Right ventricle myocardium superior (tissue), 1 donor: ENCODE data around the gene CAMK2D. TPM values are rescaled to one million over a fixed set of nuclear protein-coding genes. Genes with fewer than 3 reads are reported as not detected.

ENCODE experiments used
- ATAC-seq: fragments of 200-7000 bp; cut with Tn5 transposase; one replicate; pipeline ENCODE4 v1.9.1; 2020; ENCODE audit warnings: mild to moderate bottlenecking; ENCODE audit not compliant: poor library complexity
- DNase-seq: peaks from one replicate; pipeline ENCODE4 v3.0.0-alpha.2; 2020
- intact Hi-C: fragments of 100-400 bp; cut with DNase I; formaldehyde crosslinking; loops from one replicate; pipeline ENCODE4 v1.11.2; 2022
- total RNA-seq: library from RNA; stranded (reverse); fragmentation: NEBNext Ultra II Directional; extraction: Animal tissue kit (Norgen Biotek cat#: 25700); gene quantifications from one replicate; pipeline ENCODE4 v1.2.1, GENCODE V29; 2021
- donor health status: DM: no; HTN: yes; CAD: no; lungs with severe emphysema.

Gene CAMK2D
- total RNA-seq, 1 donor from 2014 or later = 194 TPM

DNA sequence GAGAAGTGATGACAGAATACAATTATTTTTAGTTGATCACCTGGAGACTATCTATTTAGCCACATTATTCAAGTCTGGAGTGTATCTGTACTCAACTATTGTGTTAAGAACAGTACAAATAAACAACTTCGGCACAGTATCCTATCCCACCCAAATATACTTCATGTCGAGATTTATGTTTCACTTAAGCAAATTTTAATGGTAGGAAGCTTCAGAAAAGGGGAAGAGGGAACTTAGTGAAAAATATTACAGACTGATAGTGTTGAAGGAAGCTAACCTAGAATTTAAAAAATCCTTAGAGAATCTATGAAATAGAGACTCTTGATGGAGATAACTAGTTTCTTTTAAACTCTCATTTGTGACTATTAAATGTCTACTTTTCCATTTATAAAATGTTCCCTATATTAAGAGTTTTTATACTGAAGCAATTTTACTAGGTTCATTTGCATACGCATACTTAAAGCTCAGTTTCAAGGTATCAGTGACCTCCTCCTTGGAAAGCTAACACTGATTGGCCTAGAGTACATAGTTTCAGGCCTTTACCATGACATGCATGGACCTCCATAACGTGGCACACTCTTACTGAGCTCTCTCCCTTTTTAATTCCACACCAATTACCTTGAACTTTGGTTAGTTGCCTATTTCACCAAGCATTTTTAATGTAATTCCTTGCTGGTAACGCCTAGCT is 197.7 kb downstream of the CAMK2D start:
- intact Hi-C loops = no loop called here
- no peak for DNase-seq
- no peak for ATAC-seq

GRCh38 chr4:113561758-113562157 is 199.8 kb downstream of the CAMK2D start:
- ATAC-seq = no peak
- intact Hi-C loops = no loop called here
- no peak for DNase-seq

GRCh38 chr4:113561092-113561491 is 200.4 kb downstream of the CAMK2D start:
- DNase-seq (no peak), ATAC-seq (no peak)
- intact Hi-C loops = no loop called here

DNA sequence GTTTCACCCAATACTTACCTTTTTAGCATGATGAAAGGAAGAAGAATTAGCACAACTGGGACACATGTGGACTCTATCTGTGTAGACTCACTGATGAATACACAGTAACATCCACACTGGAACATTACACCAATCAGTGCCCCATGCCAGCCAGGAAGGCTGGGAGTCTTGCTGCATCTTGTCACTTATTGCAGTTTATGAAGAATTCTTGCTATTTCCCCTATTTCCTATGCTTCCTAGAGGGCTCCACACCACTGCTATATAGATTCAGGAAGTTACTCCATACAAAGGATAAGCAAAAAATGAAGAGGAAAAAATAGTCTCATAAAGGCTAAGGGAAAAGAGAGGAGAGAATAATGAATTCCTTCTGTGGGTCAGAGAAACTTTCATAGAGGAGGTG is 201.0 kb downstream of the CAMK2D start:
- ATAC-seq (no peak), DNase-seq (no peak)
- intact Hi-C loops = no loop called here

DNA sequence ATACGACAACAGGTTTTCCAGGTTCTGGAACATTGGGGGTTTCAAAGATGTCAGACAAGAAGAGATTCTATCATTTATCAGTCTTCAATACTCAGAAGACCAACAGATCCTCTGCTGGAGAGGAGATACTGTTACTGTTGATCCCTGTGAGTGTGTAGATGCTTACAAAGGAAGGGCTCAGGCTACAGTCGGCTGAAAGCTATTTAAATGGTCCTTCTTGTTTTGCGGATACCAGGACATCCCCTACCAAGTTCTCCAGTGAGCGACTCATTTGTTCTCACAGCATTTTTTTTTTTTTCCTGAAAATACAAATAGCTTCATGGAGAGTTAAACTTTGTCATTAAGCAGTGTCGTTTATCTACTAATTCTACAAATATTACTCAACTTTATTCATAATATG is 201.6 kb downstream of the CAMK2D start:
- ATAC-seq (no peak), DNase-seq (no peak)
- intact Hi-C loops = no loop called here

DNA sequence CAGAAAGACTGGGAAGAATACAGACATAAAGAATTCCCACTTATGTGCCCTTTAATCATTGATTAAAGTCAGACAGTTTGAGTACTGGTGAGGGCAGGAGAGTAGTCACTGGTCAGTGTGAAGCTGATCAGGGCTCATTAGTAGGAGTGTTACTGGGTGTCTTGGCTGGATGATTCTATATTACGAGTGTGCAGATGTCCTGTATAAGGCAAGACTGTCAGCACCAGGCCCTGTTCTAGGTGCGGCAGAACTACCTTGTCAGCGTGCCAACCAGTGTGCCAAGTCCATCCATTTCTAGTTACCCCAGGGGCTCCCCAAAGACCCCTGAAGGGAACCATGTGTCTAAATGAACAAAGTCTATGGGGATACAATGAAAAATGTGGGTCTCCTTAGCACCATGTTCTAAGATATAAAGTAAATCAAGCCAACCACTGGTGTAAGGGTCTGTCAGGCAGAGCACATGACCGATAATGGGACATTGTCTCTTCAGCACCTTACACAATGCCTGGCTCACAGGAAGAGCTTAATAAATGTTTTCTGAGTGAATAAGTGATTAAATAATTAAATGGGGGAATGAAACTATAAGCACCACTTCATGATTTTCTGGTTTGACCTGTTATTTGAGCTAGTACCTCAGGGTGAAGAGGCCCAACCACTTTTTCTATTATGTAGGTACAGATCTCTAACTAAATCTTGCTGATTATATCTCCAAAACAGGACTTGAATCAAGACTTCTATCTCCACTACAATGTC is 205.0 kb downstream of the CAMK2D start:
- intact Hi-C loops = no loop called here
- peak; percentile 43 for DNase-seq
- peak; percentile 78 for ATAC-seq

DNA sequence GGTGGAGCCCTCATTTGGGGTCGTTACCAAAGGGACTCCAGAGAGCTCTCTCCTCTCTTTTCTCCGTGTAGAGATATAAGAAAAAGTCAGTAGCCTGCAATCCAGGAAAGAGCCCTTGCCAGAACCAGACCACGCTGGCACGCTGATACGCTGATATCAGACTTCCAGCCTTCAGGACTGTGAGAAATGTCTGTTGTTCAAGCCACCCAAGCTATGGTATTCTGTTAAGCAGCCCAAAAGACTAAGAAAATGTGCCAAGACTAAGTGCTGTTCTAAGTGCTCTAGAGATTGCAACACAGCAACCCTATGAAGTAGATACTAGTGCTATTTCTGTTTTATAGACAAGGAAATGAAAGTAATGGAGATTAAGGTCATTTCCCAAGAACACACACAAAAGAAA is 205.7 kb downstream of the CAMK2D start:
- DNase-seq (peak; percentile 55), ATAC-seq (peak; percentile 93)
- intact Hi-C loops = no loop called here

GRCh38 chr4:113553082-113553481 is 208.5 kb downstream of the CAMK2D start:
- ATAC-seq (no peak), DNase-seq (no peak)
- intact Hi-C loops = no loop called here

GRCh38 chr4:113550510-113550909 is 211.0 kb downstream of the CAMK2D start:
- DNase-seq = no peak
- ATAC-seq = no peak
- intact Hi-C loops = no loop called here

DNA sequence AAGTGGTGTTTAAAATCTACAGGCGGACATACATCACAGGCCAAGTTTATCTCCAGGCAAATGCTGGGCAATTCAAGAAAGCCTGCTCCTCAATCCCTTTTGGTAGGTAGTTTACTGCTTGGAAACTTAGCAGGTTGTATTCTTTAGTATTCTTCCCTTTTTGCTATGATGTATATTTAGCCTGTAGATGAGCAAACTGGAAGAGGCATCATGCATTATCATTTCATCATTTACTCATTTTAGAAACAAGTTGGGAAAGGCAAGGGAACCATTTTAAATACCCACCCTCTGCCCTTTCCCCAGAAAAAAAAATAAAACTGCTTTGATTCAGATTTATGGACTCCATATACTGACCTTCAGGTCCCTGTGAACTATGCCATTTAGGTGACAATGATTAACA is 213.2 kb downstream of the CAMK2D start:
- DNase-seq (no peak), ATAC-seq (no peak)
- intact Hi-C loops = loop anchor here (5.0 kb wide), 1 partner anchor 214 kb away; the partner anchor contains the start of gene CAMK2D

DNA sequence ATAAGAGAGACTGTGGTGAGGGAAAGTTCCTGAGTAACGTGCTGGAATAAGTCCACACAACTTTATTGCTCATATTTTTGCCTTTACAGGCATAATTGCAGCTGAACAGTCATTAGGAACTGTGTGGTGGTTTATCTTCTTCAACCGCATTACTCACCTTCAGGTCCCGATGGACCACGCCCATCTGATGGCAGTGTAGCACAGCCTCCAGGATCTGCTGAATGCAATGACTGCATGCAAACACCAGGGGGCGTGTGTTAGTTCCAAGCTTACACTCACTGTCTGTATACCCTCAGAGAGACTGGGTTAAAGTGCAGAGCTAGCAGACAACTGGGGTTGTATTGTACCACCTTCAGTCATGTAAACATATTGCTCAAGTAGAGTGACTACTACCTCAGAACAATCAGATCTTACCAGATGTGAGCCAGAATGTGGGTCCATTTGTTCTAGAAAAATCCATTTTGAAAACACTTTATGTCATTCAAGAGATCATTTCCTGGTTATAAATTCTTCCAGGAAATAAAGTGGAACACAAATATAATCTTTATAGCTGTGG is 214.0 kb downstream of the CAMK2D start:
- ATAC-seq = peak; percentile 98
- DNase-seq = peak; percentile 86
- intact Hi-C loops = loop anchor here (5.0 kb wide), 1 partner anchor 215 kb away; the partner anchor contains the start of gene CAMK2D

DNA sequence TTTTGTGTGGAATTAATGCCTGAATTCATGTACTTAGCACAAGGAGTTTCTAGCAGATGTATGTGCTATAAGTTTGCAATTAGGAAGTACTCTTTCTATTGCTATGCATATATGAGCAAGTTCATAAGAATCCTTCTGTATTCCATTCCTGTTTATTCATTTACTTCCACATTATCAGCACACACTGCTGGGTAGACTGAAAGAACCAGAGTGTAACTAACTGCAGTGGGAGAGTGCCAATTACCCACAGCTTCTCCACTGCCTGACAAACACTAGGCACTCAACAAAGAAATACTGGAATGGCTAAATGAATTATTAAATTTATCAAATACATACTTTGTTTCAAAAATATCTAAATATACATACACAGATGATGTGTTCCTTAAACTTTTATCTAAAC is 219.6 kb downstream of the CAMK2D start:
- intact Hi-C loops = no loop called here
- no peak for DNase-seq
- ATAC-seq = peak; percentile 58

DNA sequence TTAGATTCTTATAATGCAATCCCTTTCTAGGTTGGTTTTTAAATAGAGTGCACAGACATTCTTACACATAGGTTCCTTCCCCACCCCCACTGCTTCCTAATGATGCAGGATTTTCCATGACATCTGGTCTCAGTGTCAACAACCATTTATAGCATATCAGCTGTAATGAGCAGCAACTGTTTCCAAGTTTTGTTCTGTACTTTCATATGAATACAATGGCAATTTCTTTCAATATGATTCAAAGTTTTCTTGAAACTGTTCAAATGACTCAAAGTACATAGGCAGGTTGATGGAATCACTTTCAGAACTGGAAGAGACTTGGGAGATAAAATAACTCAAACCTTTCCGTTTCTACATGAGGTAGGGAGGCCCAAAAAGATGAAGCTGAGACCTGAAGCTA is 220.7 kb downstream of the CAMK2D start:
- DNase-seq (no peak), ATAC-seq (peak; percentile 81)

DNA sequence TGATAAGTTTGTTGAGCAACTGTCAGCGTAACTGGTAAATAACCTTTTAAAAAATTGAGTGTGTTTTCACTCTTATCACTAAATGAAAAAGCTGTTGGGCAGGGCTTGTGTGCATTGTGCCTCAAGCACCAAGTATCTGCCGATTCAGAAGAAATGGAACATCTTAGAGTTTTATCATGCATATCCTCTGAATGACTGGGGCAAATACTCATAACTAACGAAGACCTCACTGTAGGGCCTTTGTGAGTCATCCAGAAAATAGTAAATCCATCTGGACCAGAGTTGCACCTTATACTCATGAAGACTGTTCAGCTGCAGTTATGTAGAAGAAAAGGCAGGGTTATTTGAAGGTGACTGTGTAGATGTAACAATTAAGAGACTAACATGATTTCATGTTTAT is 222.1 kb downstream of the CAMK2D start:
- no peak for ATAC-seq
- intact Hi-C loops = no loop called here
- no peak for DNase-seq

More for the DNA sequence above, 220.7 kb downstream of the CAMK2D start:
- intact Hi-C loops = no loop called here

GRCh38 chr4:113537628-113538027 is 223.9 kb downstream of the CAMK2D start:
- ATAC-seq (peak; percentile 30), DNase-seq (no peak)
- intact Hi-C loops = no loop called here

- intact Hi-C loops = no loop called here
- no peak for DNase-seq
- ATAC-seq = no peak
Observed at GRCh38 chr4:113537203-113537602, 224.3 kb downstream of the CAMK2D start.

GRCh38 chr4:113534711-113535110 is 226.8 kb downstream of the CAMK2D start:
- ATAC-seq = no peak
- intact Hi-C loops = no loop called here
- DNase-seq = no peak

DNA sequence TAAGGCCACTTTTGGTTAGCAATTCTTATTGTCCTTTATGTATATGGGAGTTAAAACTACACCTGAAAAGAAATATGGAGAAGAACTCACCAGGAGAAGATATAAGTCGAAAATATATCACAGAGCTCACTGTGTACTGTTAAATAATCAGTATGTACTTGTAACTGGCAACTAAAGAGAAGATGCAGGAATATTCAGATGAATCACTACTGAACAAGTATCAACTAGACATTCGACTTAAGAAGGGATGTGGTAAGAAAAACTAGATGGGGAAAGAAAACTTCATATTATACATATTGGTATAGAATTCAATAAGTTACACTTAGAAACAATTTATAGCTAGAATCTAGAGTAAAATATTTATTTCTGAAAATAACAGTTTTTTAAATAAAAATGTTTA is 230.0 kb downstream of the CAMK2D start:
- intact Hi-C loops = no loop called here
- no peak for ATAC-seq
- DNase-seq = no peak

GRCh38 chr4:113528395-113528794 is 233.1 kb downstream of the CAMK2D start:
- ATAC-seq (no peak), DNase-seq (no peak)
- intact Hi-C loops = no loop called here

GRCh38 chr4:113525521-113525920 is 236.0 kb downstream of the CAMK2D start:
- intact Hi-C loops = no loop called here
- ATAC-seq (no peak), DNase-seq (no peak)
